GM21717 (cell line): ENCODE results near the gene CACNA1A.
"Not testable (repeated sequence)": the region's sequence is repeated elsewhere in the genome, so short reads cannot be mapped to it uniquely, and the experiment has no call there.

Experiments
- ATAC-seq: cut with Tn5 transposase; IDR thresholded peaks from one replicate; pipeline ENCODE4 v1.9.1; 2021; ENCODE audit warnings: mild to moderate bottlenecking, moderate library complexity; ENCODE audit not compliant: unreplicated experiment

CACNA1A gene

GRCh38 chr19:13366529-13367143, 139.6 kb downstream of the CACNA1A start:
- no peak for ATAC-seq

GRCh38 chr19:13363954-13364353, 142.3 kb downstream of the CACNA1A start:
- no peak for ATAC-seq

- no peak for ATAC-seq
Measured at GRCh38 chr19:13363245-13363644, 143.0 kb downstream of the CACNA1A start.

GRCh38 chr19:13362668-13363067, 143.6 kb downstream of the CACNA1A start:
- ATAC-seq: no peak

- ATAC-seq: not testable (repeated sequence)
Measured at GRCh38 chr19:13361726-13362125, 144.6 kb downstream of the CACNA1A start.

- no peak for ATAC-seq
Measured at GRCh38 chr19:13356686-13357280, 149.5 kb downstream of the CACNA1A start.

GRCh38 chr19:13356185-13356584, 150.1 kb downstream of the CACNA1A start:
- ATAC-seq: no peak

GRCh38 chr19:13355356-13355755, 150.9 kb downstream of the CACNA1A start:
- no peak for ATAC-seq

GRCh38 chr19:13353625-13354024, 152.7 kb downstream of the CACNA1A start:
- no peak for ATAC-seq

GRCh38 chr19:13350759-13351158, 155.5 kb downstream of the CACNA1A start:
- no peak for ATAC-seq

- no peak for ATAC-seq
Measured at GRCh38 chr19:13350072-13350471, 156.2 kb downstream of the CACNA1A start.

GRCh38 chr19:13347367-13347766, 158.9 kb downstream of the CACNA1A start:
- no peak for ATAC-seq

- ATAC-seq: no peak
Measured at GRCh38 chr19:13343514-13343913, 162.8 kb downstream of the CACNA1A start.

- ATAC-seq: no peak
Measured at GRCh38 chr19:13342672-13343071, 163.6 kb downstream of the CACNA1A start.

GRCh38 chr19:13339869-13340268, 166.4 kb downstream of the CACNA1A start:
- no peak for ATAC-seq

- no peak for ATAC-seq
Measured at GRCh38 chr19:13337181-13337580, 169.1 kb downstream of the CACNA1A start.

GRCh38 chr19:13334801-13335481, 171.3 kb downstream of the CACNA1A start:
- no peak for ATAC-seq

- ATAC-seq: no peak
Measured at GRCh38 chr19:13330285-13330684, 176.0 kb downstream of the CACNA1A start.

- ATAC-seq: no peak
Measured at GRCh38 chr19:13329766-13330165, 176.5 kb downstream of the CACNA1A start.

- no peak for ATAC-seq
Measured at GRCh38 chr19:13328241-13328640, 178.0 kb downstream of the CACNA1A start.

- no peak for ATAC-seq
Measured at GRCh38 chr19:13319526-13319925, 186.8 kb downstream of the CACNA1A start.

- ATAC-seq: no peak
Measured at GRCh38 chr19:13318190-13318589, 188.1 kb downstream of the CACNA1A start.
